ENCODE data around the gene NEU1.
"Not testable (repeated sequence)": the region's sequence is repeated elsewhere in the genome, so short reads cannot be mapped to it uniquely, and the experiment has no call there.

The NEU1 gene

GRCh38 chr6:31871046-31871659 lies 8.5 kb upstream of the NEU1 start:
- DNase-seq = no peak

GRCh38 chr6:31870385-31870921 lies 7.8 kb upstream of the NEU1 start:
- no peak for DNase-seq

GRCh38 chr6:31869343-31869742 lies 6.7 kb upstream of the NEU1 start:
- DNase-seq = no peak

- DNase-seq = not testable (repeated sequence)
Observed at GRCh38 chr6:31868658-31868971, 6.0 kb upstream of the NEU1 start.

- no peak for DNase-seq
Observed at GRCh38 chr6:31865205-31866118, 2.8 kb upstream of the NEU1 start.

GRCh38 chr6:31864818-31865204 lies 2.2 kb upstream of the NEU1 start:
- DNase-seq = no peak

GRCh38 chr6:31864123-31864562 lies 1.5 kb upstream of the NEU1 start:
- not testable (repeated sequence) for DNase-seq

GRCh38 chr6:31861919-31862343 lies 690 bp downstream of the NEU1 start:
- no peak for DNase-seq

GRCh38 chr6:31861150-31861549 lies 1.5 kb downstream of the NEU1 start:
- DNase-seq = no peak

- DNase-seq = no peak
Observed at GRCh38 chr6:31860349-31860748, 2.3 kb downstream of the NEU1 start.

GRCh38 chr6:31859923-31860322 lies 2.7 kb downstream of the NEU1 start:
- DNase-seq = no peak

GRCh38 chr6:31858707-31859106 lies 3.9 kb downstream of the NEU1 start:
- DNase-seq = no peak

GRCh38 chr6:31857774-31858173 lies 4.8 kb downstream of the NEU1 start:
- DNase-seq = not testable (repeated sequence)

- peak in 1 of 2 experiments; percentile 41 for DNase-seq
Observed at GRCh38 chr6:31851980-31852718, 10.5 kb downstream of the NEU1 start.

GRCh38 chr6:31851485-31851832 lies 11.2 kb downstream of the NEU1 start:
- no peak for DNase-seq

GRCh38 chr6:31850765-31851484 lies 11.7 kb downstream of the NEU1 start:
- no peak for DNase-seq

GRCh38 chr6:31847276-31847978 lies 15.2 kb downstream of the NEU1 start:
- no peak for DNase-seq

GRCh38 chr6:31844507-31844906 lies 18.1 kb downstream of the NEU1 start:
- no peak for DNase-seq

GRCh38 chr6:31842053-31842452 lies 20.6 kb downstream of the NEU1 start:
- no peak for DNase-seq

- DNase-seq = not testable (repeated sequence)
Observed at GRCh38 chr6:31839779-31840126, 22.9 kb downstream of the NEU1 start.

- DNase-seq = no peak
Observed at GRCh38 chr6:31838968-31839367, 23.7 kb downstream of the NEU1 start.

- DNase-seq = not testable (repeated sequence)
Observed at GRCh38 chr6:31838114-31838553, 24.5 kb downstream of the NEU1 start.

Data from NCI-H526 (cell line).